Measurements from ENCODE around the gene MTG2. TPM values are rescaled to one million over a fixed set of nuclear protein-coding genes. Genes with fewer than 3 reads are reported as not detected.

Gene MTG2
- total RNA-seq, 2 experiments from 2014 or later = 33.6 to 37.3 TPM

- no peak for DNase-seq
- ChIA-PET CTCF (no interaction called here), POLR2A (no interaction called here)
- no peaks in the 10 kb centered on the region for H3K9me3 Mint-ChIP-seq
- H3K27ac Mint-ChIP-seq = no peak overlapping the region
- no peaks in the 10 kb centered on the region for H3K36me3 Mint-ChIP-seq (ENCODE audit: low read depth)
- no peak overlapping the region for H3K4me3 Mint-ChIP-seq
- H3K4me1 Mint-ChIP-seq = peaks cover 13% of the 10 kb centered on the region
- H3K27me3 Mint-ChIP-seq = no peaks in the 10 kb centered on the region
Observed at GRCh38 chr20:62248890-62249560, 66.2 kb downstream of the MTG2 start.

- H3K27ac Mint-ChIP-seq = no peak overlapping the region
- DNase-seq = no peak
- POLR2A ChIA-PET = no interaction called here
- no peaks in the 10 kb centered on the region for H3K9me3 Mint-ChIP-seq
- H3K27me3 Mint-ChIP-seq = no peaks in the 10 kb centered on the region
- CTCF ChIA-PET = no interaction called here
- H3K4me1 Mint-ChIP-seq = peaks cover 3% of the 10 kb centered on the region
- H3K4me3 Mint-ChIP-seq = no peak overlapping the region
- H3K36me3 Mint-ChIP-seq (ENCODE audit: low read depth) = no peaks in the 10 kb centered on the region
Observed at GRCh38 chr20:62252342-62252966, 69.6 kb downstream of the MTG2 start.

Other genes starting within 250 kb of the MTG2 start
- 10 to 100 TPM; 24.2 to 32.0 TPM for gene TAF4, start 117.1 kb upstream of the MTG2 start, total RNA-seq
- 10 to 100 TPM; 42.6 to 47.1 TPM for gene LSM14B, start 60.6 kb upstream of the MTG2 start, total RNA-seq
- gene PSMA7, start 39.6 kb upstream of the MTG2 start, total RNA-seq = 100 to 1,000 TPM; 250 to 306 TPM
- gene SS18L1, start 39.3 kb upstream of the MTG2 start, total RNA-seq = 10 to 100 TPM; 17.3 to 19.7 TPM
- not detected for gene HRH3, start 37.2 kb downstream of the MTG2 start, total RNA-seq
- gene OSBPL2, start 55.5 kb downstream of the MTG2 start, total RNA-seq = 10 to 100 TPM; 30.2 to 30.9 TPM
- 10 to 100 TPM; 86.1 to 90.1 TPM for gene ADRM1, start 120.0 kb downstream of the MTG2 start, total RNA-seq
- gene LAMA5, start 184.3 kb downstream of the MTG2 start, total RNA-seq = under 1 TPM; 0.64 to 0.67 TPM
- gene RPS21, start 204.1 kb downstream of the MTG2 start, total RNA-seq = 1,000 to 10,000 TPM; 1,391 to 1,979 TPM
- gene CABLES2, start 224.3 kb downstream of the MTG2 start, total RNA-seq = 10 to 100 TPM; 19.1 to 22.5 TPM
- gene RBBP8NL, start 244.5 kb downstream of the MTG2 start, total RNA-seq = not detected

Data from activated CD4-positive, alpha-beta T cell treated with anti-CD3 and anti-CD28 coated beads, Interleukin-2, amount 10 ng/mL, durations not matched to agents 7 days and 5 days (primary cell).